Measurements from ENCODE around the gene DEFB132. TPM values are rescaled to one million over a fixed set of nuclear protein-coding genes. Genes with fewer than 3 reads are reported as not detected.

The DEFB132 gene
- total and polyA plus RNA-seq, 9 of the 15 experiments (the other 6 are each of a cell fraction or from before 2014, with no cell fraction given): not detected

DNA sequence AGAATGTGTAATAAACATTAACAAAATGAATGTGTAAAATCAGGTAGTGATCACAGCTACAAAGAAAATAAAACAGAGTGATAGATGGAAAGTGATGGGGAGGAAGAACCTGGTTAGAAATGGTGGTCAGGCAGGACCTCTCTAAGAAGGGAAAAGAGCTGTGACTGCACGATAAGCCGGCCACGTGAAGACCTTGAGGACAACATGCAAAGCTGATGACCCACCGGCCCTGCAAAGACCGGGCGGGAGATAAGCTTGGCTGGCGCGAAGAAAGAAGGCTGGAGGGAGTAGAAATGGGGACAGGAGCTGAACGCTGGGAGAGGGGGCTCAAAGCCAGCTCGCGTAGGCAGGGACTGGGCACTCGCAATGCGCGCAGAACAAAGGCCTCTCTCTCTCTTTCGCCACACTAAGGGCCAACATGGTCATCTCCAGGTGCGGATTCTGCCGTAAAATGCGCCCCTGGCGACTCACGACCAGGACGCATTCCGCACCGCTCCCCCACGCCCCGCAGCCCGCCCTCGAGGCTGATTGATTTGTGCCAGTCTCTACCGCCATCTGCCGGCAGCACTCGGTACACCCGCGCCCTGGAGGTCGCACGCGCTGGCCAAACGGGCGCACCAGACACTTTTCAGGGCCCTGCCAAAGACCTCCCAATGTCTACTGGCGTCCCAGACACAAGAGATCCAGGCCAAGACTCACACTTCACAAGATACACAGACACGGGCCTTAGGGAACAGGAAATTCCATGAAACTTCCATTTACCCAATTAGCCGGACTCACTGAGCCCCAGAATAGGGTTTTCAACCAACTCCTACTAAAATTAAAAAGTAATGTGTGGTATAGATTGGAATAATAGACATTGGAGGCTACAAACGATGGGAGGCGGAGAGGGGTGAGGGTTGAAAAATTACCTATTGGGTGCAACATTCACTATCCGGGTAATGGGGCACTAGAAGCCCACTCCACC lies 9.4 kb downstream of the DEFB132 start (continued):
- TF ChIP-seq, protein P1, sequence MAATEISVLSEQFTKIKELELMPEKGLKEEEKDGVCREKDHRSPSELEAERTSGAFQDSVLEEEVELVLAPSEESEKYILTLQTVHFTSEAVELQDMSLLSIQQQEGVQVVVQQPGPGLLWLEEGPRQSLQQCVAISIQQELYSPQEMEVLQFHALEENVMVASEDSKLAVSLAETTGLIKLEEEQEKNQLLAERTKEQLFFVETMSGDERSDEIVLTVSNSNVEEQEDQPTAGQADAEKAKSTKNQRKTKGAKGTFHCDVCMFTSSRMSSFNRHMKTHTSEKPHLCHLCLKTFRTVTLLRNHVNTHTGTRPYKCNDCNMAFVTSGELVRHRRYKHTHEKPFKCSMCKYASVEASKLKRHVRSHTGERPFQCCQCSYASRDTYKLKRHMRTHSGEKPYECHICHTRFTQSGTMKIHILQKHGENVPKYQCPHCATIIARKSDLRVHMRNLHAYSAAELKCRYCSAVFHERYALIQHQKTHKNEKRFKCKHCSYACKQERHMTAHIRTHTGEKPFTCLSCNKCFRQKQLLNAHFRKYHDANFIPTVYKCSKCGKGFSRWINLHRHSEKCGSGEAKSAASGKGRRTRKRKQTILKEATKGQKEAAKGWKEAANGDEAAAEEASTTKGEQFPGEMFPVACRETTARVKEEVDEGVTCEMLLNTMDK (IDR thresholded peaks at IDR 0.05; ENCODE audit: borderline replicate concordance, insufficient read depth, low read depth, low read length, poor library complexity, severe bottlenecking): peak; percentile 27
- no peak for TF ChIP-seq TCF7L2 (IDR thresholded peaks at IDR 0.05; ENCODE audit: low read depth, low read length)
- TF ChIP-seq ATF7 (IDR thresholded peaks at IDR 0.05): peak; percentile 71
- TF ChIP-seq, protein P2, sequence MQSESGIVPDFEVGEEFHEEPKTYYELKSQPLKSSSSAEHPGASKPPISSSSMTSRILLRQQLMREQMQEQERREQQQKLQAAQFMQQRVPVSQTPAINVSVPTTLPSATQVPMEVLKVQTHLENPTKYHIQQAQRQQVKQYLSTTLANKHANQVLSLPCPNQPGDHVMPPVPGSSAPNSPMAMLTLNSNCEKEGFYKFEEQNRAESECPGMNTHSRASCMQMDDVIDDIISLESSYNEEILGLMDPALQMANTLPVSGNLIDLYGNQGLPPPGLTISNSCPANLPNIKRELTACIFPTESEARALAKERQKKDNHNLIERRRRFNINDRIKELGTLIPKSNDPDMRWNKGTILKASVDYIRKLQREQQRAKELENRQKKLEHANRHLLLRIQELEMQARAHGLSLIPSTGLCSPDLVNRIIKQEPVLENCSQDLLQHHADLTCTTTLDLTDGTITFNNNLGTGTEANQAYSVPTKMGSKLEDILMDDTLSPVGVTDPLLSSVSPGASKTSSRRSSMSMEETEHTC (IDR thresholded peaks at IDR 0.05): no peak
- no peak for TF ChIP-seq SMAD1 (IDR thresholded peaks at IDR 0.05; ENCODE audit: low read depth, low read length, partially characterized antibody)
- TF ChIP-seq ZNF41 (CRISPR knock-in tag; conservative IDR thresholded peaks at IDR 0.05): 0 out of 2 replicates have a peak, but pooled peaks have one; percentile 38
- TF ChIP-seq HLTF (IDR thresholded peaks at IDR 0.05): peak; percentile 16; the same call in 1 of the 2 replicates
- peak; percentile 33 to 69; a peak in 1 of 4 replicates for TF ChIP-seq ARNT (IDR thresholded peaks at IDR 0.05)
- TF ChIP-seq MYBL2 (IDR thresholded peaks at IDR 0.05; ENCODE audit: low read depth): no peak
- no peak for TF ChIP-seq MYBL2 (CRISPR knock-in tag; IDR thresholded peaks at IDR 0.05; ENCODE audit: borderline replicate concordance)
- TF ChIP-seq PHF20 (IDR thresholded peaks at IDR 0.05; ENCODE audit: partially characterized antibody): peak; percentile 52
- no peak for TF ChIP-seq EWSR1 (IDR thresholded peaks at IDR 0.05; ENCODE audit: borderline replicate concordance, low read depth, partially characterized antibody)
- TF ChIP-seq TSC22D4 (tag; IDR thresholded peaks at IDR 0.05): no peak
- TF ChIP-seq, protein P3, sequence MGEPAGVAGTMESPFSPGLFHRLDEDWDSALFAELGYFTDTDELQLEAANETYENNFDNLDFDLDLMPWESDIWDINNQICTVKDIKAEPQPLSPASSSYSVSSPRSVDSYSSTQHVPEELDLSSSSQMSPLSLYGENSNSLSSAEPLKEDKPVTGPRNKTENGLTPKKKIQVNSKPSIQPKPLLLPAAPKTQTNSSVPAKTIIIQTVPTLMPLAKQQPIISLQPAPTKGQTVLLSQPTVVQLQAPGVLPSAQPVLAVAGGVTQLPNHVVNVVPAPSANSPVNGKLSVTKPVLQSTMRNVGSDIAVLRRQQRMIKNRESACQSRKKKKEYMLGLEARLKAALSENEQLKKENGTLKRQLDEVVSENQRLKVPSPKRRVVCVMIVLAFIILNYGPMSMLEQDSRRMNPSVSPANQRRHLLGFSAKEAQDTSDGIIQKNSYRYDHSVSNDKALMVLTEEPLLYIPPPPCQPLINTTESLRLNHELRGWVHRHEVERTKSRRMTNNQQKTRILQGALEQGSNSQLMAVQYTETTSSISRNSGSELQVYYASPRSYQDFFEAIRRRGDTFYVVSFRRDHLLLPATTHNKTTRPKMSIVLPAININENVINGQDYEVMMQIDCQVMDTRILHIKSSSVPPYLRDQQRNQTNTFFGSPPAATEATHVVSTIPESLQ (CRISPR knock-in tag; IDR thresholded peaks at IDR 0.05): peak; percentile 100
- peak; percentile 50 for TF ChIP-seq NEUROD1 (IDR thresholded peaks at IDR 0.05; ENCODE audit: borderline replicate concordance, low read depth, low read length, partially characterized antibody)
- TF ChIP-seq TOE1 (IDR thresholded peaks at IDR 0.05; ENCODE audit: borderline replicate concordance): peak; percentile 71
- TF ChIP-seq TOE1 (CRISPR knock-in tag; IDR thresholded peaks at IDR 0.05; ENCODE audit: borderline replicate concordance, low read depth): peak; percentile 28; the same call in 1 of the 2 replicates
- no peak for TF ChIP-seq EZH2 (IDR thresholded peaks at IDR 0.05; ENCODE audit: borderline replicate concordance, low read depth, low read length)
- TF ChIP-seq ZNF717 (CRISPR knock-in tag; IDR thresholded peaks at IDR 0.05): no peak
- TF ChIP-seq RFX5 (IDR thresholded peaks at IDR 0.05; ENCODE audit: low read depth, low read length): no peak
- no peak for TF ChIP-seq GTF2F1 (IDR thresholded peaks at IDR 0.05; ENCODE audit: low read depth, low read length)
- TF ChIP-seq HDAC1 (IDR thresholded peaks at IDR 0.05): peak in 1 of 2 experiments; percentile 72; a peak in 2 of 4 replicates
- TF ChIP-seq HMG20B (CRISPR knock-in tag; IDR thresholded peaks at IDR 0.05): no peak
